CD8-positive, alpha-beta memory T cell (primary cell): ENCODE results near the gene SPG21. TPM values are rescaled to one million over a fixed set of nuclear protein-coding genes. Genes with fewer than 3 reads are reported as not detected.
A peak's percentile ranks its signal among the peaks of the same experiment; 100 is the strongest.

ENCODE experiments used
- CTCF ChIA-PET: fragments of 350-600 bp; sonication (Branson Sonifier 250); formaldehyde crosslinking; loops from one replicate; lab custom pipeline; 2021; ENCODE audit warnings: antibody characterized with exemption; lab: Charles Lee
- POLR2A ChIA-PET: fragments of 350-600 bp; sonication (Branson Sonifier 250); formaldehyde crosslinking; loops from one replicate; lab custom pipeline; 2021; ENCODE audit warnings: antibody characterized with exemption; lab: Charles Lee
- DNase-seq, 5 donors: peaks; one replicate each; pipeline versions ENCODE4 v3.0.0 to v3.0.0-alpha.2; 2020 to 2022; ENCODE audit warnings: mixed read lengths in 1 of 5
- H3K27ac ChIP-seq: one replicate; pipeline ENCODE4 v1.7.0; 2013; ENCODE audit warnings: low read depth, mild to moderate bottlenecking, low read length, moderate library complexity
- H3K27me3 ChIP-seq: 2 replicates; pipeline ENCODE4 v1.7.0; 2013; ENCODE audit warnings: low read length, mild to moderate bottlenecking; ENCODE audit not compliant: insufficient read depth, poor library complexity, severe bottlenecking
- H3K36me3 ChIP-seq: 2 replicates; pipeline ENCODE4 v1.7.0; 2013; ENCODE audit warnings: mild to moderate bottlenecking, low read length, moderate library complexity; ENCODE audit not compliant: insufficient read depth
- H3K4me1 ChIP-seq: 2 replicates; pipeline ENCODE4 v1.7.0; 2013; ENCODE audit warnings: mild to moderate bottlenecking, low read length, moderate library complexity; ENCODE audit not compliant: insufficient read depth
- H3K4me3 ChIP-seq: 2 replicates; pipeline ENCODE4 v1.7.0; 2013; ENCODE audit warnings: mild to moderate bottlenecking, low read length
- H3K9me3 ChIP-seq: 2 replicates; pipeline ENCODE4 v1.7.0; 2013; ENCODE audit warnings: mild to moderate bottlenecking, low read length
- H3K27ac Mint-ChIP-seq, 8 donors: one replicate each; pipeline ENCODE4 v1.8.0; 2020 to 2021; ENCODE audit warnings: mixed read lengths in 8 of 8, mild to moderate bottlenecking in 6 of 8, inconsistent platforms in 3 of 8, moderate library complexity in 3 of 8
- H3K27me3 Mint-ChIP-seq, 2 donors: one replicate each; pipeline ENCODE4 v1.8.0; 2020 to 2021; ENCODE audit warnings: mixed read lengths in 2 of 2, mild to moderate bottlenecking in 1 of 2, moderate library complexity in 1 of 2
- H3K36me3 Mint-ChIP-seq, 3 donors: one replicate each; pipeline ENCODE4 v1.8.0; 2020 to 2021; ENCODE audit warnings: mixed read lengths in 3 of 3, inconsistent platforms in 1 of 3, mild to moderate bottlenecking in 1 of 3
- H3K4me1 Mint-ChIP-seq, 3 donors: one replicate each; pipeline ENCODE4 v1.8.0; 2020 to 2021; ENCODE audit warnings: mixed read lengths in 3 of 3, inconsistent platforms in 1 of 3, mild to moderate bottlenecking in 1 of 3
- H3K4me3 Mint-ChIP-seq, 7 donors: one replicate each; pipeline ENCODE4 v1.8.0; 2020 to 2021; ENCODE audit warnings: mixed read lengths in 7 of 7, mild to moderate bottlenecking in 6 of 7, moderate library complexity in 4 of 7, inconsistent platforms in 2 of 7
- H3K9me3 Mint-ChIP-seq, 5 donors: one replicate each; pipeline ENCODE4 v1.8.0; 2020 to 2022; ENCODE audit warnings: mixed read lengths in 5 of 5, mild to moderate bottlenecking in 3 of 5, moderate library complexity in 2 of 5, inconsistent platforms in 1 of 5
- polyA plus RNA-seq: library from polyadenylated mRNA; unstranded; fragments of 300-500 nt; fragmentation: Illumina TruSeq; gene quantifications from one replicate; pipeline ENCODE4 v1.2.3, GENCODE V29; 2021
- total RNA-seq, 2 experiments: library from RNA; stranded (reverse); gene quantifications; one replicate each; pipeline ENCODE4 v1.2.3, GENCODE V29; 2021

Gene SPG21
- total and polyA plus RNA-seq, 3 experiments from 2014 or later, result 66.3 to 118 (median 67.4) TPM

- no peak overlapping the region for H3K27ac Mint-ChIP-seq
- POLR2A ChIA-PET, result no interaction called here
- Histone ChIP-seq H3K9me3 (no peaks in the 10 kb centered on the region), H3K4me3 (no peak overlapping the region), H3K36me3 (peaks cover 33% of the 10 kb centered on the region), H3K4me1 (no peaks in the 10 kb centered on the region), H3K27ac (no peak overlapping the region), H3K27me3 (no peaks in the 10 kb centered on the region)
- no peak for DNase-seq
- CTCF ChIA-PET, result no interaction called here
- peaks cover 4 to 73% (median 19%) of the 10 kb centered on the region in 3 donors for H3K36me3 Mint-ChIP-seq
- no peaks in the 10 kb centered on the region for H3K9me3 Mint-ChIP-seq
- no peak overlapping the region for H3K4me3 Mint-ChIP-seq
- H3K4me1 Mint-ChIP-seq, result no peaks in the 10 kb centered on the region
- H3K27me3 Mint-ChIP-seq, result no peaks in the 10 kb centered on the region
Measured at GRCh38 chr15:64969401-64969800, 20.3 kb downstream of the SPG21 start.

GRCh38 chr15:64961013-64961412, 28.7 kb downstream of the SPG21 start:
- H3K27me3 Mint-ChIP-seq, result no peaks in the 10 kb centered on the region
- ChIA-PET CTCF (no interaction called here), POLR2A (no interaction called here)
- H3K9me3 Mint-ChIP-seq, result no peaks in the 10 kb centered on the region
- Histone ChIP-seq H3K36me3 (peaks cover 31% of the 10 kb centered on the region), H3K9me3 (no peaks in the 10 kb centered on the region), H3K4me1 (no peaks in the 10 kb centered on the region), H3K27me3 (no peaks in the 10 kb centered on the region), H3K4me3 (no peak overlapping the region), H3K27ac (no peak overlapping the region)
- peak overlapping the region in 2 of 8 donors; percentile 46 to 60 for H3K27ac Mint-ChIP-seq
- H3K4me3 Mint-ChIP-seq, result no peak overlapping the region
- no peak for DNase-seq
- H3K36me3 Mint-ChIP-seq, result peaks cover 20 to 86% (median 41%) of the 10 kb centered on the region in 3 donors
- no peaks in the 10 kb centered on the region for H3K4me1 Mint-ChIP-seq

- Mint-ChIP-seq H3K27ac (no peak overlapping the region), H3K4me1 (no peaks in the 10 kb centered on the region), H3K4me3 (no peak overlapping the region), H3K36me3 (peaks cover 20 to 89% (median 40%) of the 10 kb centered on the region in 3 donors), H3K27me3 (no peaks in the 10 kb centered on the region), H3K9me3 (no peaks in the 10 kb centered on the region)
- no peaks in the 10 kb centered on the region for H3K4me1 ChIP-seq
- H3K27ac ChIP-seq, result no peak overlapping the region
- H3K36me3 ChIP-seq, result peaks cover 31% of the 10 kb centered on the region
- no peak for DNase-seq
- H3K4me3 ChIP-seq, result no peak overlapping the region
- CTCF ChIA-PET, result no interaction called here
- H3K9me3 ChIP-seq, result no peaks in the 10 kb centered on the region
- POLR2A ChIA-PET, result no interaction called here
- no peaks in the 10 kb centered on the region for H3K27me3 ChIP-seq
Measured at GRCh38 chr15:64960153-64960552, 29.6 kb downstream of the SPG21 start.

GRCh38 chr15:64959128-64959527, 30.6 kb downstream of the SPG21 start:
- POLR2A ChIA-PET, result no interaction called here
- no peaks in the 10 kb centered on the region for H3K9me3 ChIP-seq
- H3K27me3 Mint-ChIP-seq, result no peaks in the 10 kb centered on the region
- H3K4me3 ChIP-seq, result no peak overlapping the region
- H3K4me1 Mint-ChIP-seq, result peaks cover 2 to 6% (median 3%) of the 10 kb centered on the region in 3 donors
- DNase-seq, result no peak
- CTCF ChIA-PET, result no interaction called here
- H3K36me3 ChIP-seq, result peaks cover 28% of the 10 kb centered on the region
- H3K27ac ChIP-seq, result no peak overlapping the region
- no peak overlapping the region for H3K27ac Mint-ChIP-seq
- no peaks in the 10 kb centered on the region for H3K9me3 Mint-ChIP-seq
- H3K4me3 Mint-ChIP-seq, result no peak overlapping the region
- H3K27me3 ChIP-seq, result no peaks in the 10 kb centered on the region
- H3K36me3 Mint-ChIP-seq, result peaks cover 16 to 79% (median 37%) of the 10 kb centered on the region in 3 donors
- no peaks in the 10 kb centered on the region for H3K4me1 ChIP-seq

- CTCF ChIA-PET, result no interaction called here
- Histone ChIP-seq H3K36me3 (peaks cover 9% of the 10 kb centered on the region), H3K27ac (no peak overlapping the region), H3K27me3 (no peaks in the 10 kb centered on the region), H3K4me1 (no peaks in the 10 kb centered on the region), H3K9me3 (no peaks in the 10 kb centered on the region), H3K4me3 (no peak overlapping the region)
- peak overlapping the region; percentile 11 to 97 (median 74) for H3K27ac Mint-ChIP-seq
- DNase-seq, result no peak
- POLR2A ChIA-PET, result no interaction called here
- peaks cover 2 to 24% (median 6%) of the 10 kb centered on the region in 3 donors for H3K4me1 Mint-ChIP-seq
- peaks cover 0 to 35% (median 13%) of the 10 kb centered on the region in 3 donors for H3K36me3 Mint-ChIP-seq
- H3K27me3 Mint-ChIP-seq, result no peaks in the 10 kb centered on the region
- no peaks in the 10 kb centered on the region for H3K9me3 Mint-ChIP-seq
- H3K4me3 Mint-ChIP-seq, result no peak overlapping the region
Measured at GRCh38 chr15:64954395-64954794, 35.3 kb downstream of the SPG21 start.

GRCh38 chr15:64951777-64952418, 37.8 kb downstream of the SPG21 start:
- Mint-ChIP-seq H3K9me3 (no peaks in the 10 kb centered on the region), H3K4me1 (peaks cover 2 to 24% (median 6%) of the 10 kb centered on the region in 3 donors), H3K27me3 (no peaks in the 10 kb centered on the region), H3K27ac (peak overlapping the region in 5 of 8 donors; percentile 29 to 79 (median 64)), H3K4me3 (no peak overlapping the region), H3K36me3 (peaks cover 0 to 22% (median 4%) of the 10 kb centered on the region in 3 donors)
- Histone ChIP-seq H3K4me3 (no peak overlapping the region), H3K36me3 (no peaks in the 10 kb centered on the region), H3K9me3 (no peaks in the 10 kb centered on the region), H3K27me3 (no peaks in the 10 kb centered on the region), H3K27ac (no peak overlapping the region), H3K4me1 (no peaks in the 10 kb centered on the region)
- ChIA-PET POLR2A (no interaction called here), CTCF (no interaction called here)
- no peak for DNase-seq

GRCh38 chr15:64950888-64951287, 38.8 kb downstream of the SPG21 start:
- Mint-ChIP-seq H3K36me3 (peaks cover 0 to 18% (median 2%) of the 10 kb centered on the region in 3 donors), H3K9me3 (no peaks in the 10 kb centered on the region), H3K4me1 (peaks cover 2 to 24% (median 6%) of the 10 kb centered on the region in 3 donors), H3K27me3 (no peaks in the 10 kb centered on the region), H3K27ac (peak overlapping the region in 7 of 8 donors; percentile 7 to 69 (median 30)), H3K4me3 (no peak overlapping the region)
- Histone ChIP-seq H3K9me3 (no peaks in the 10 kb centered on the region), H3K4me1 (no peaks in the 10 kb centered on the region), H3K36me3 (no peaks in the 10 kb centered on the region), H3K27ac (no peak overlapping the region), H3K4me3 (no peak overlapping the region), H3K27me3 (no peaks in the 10 kb centered on the region)
- no peak for DNase-seq
- POLR2A ChIA-PET, result no interaction called here
- CTCF ChIA-PET, result no interaction called here

GRCh38 chr15:64949383-64950186, 40.1 kb downstream of the SPG21 start:
- peak overlapping the region in 6 of 8 donors; percentile 11 to 70 (median 32) for H3K27ac Mint-ChIP-seq

More at GRCh38 chr15:64949383-64950186, 40.1 kb downstream of the SPG21 start:
- DNase-seq, result no peak
- Mint-ChIP-seq H3K4me3 (no peak overlapping the region), H3K36me3 (peaks cover 0 to 10% (median 0%) of the 10 kb centered on the region in 3 donors), H3K4me1 (peaks cover 1 to 19% (median 4%) of the 10 kb centered on the region in 3 donors), H3K27me3 (no peaks in the 10 kb centered on the region), H3K9me3 (no peaks in the 10 kb centered on the region)
- Histone ChIP-seq H3K4me3 (no peak overlapping the region), H3K4me1 (no peaks in the 10 kb centered on the region), H3K36me3 (no peaks in the 10 kb centered on the region), H3K27me3 (no peaks in the 10 kb centered on the region), H3K27ac (no peak overlapping the region), H3K9me3 (no peaks in the 10 kb centered on the region)
- CTCF ChIA-PET, result no interaction called here
- POLR2A ChIA-PET, result interaction anchor here (0.9 kb wide), 1 partner anchor 8 kb away, joined by 3 read pairs; no protein-coding TSS in a partner anchor
